Stimulated activated CD8-positive, alpha-beta memory T cell treated with anti-CD3 and anti-CD28 coated beads, Interleukin-4, amount 100 ng/mL, for 48 hours (primary cell): Measurements from ENCODE around the gene CNIH2.
"Not testable (repeated sequence)": the region's sequence is repeated elsewhere in the genome, so short reads cannot be mapped to it uniquely, and the experiment has no call there.

Experiments
- DNase-seq: peaks from one replicate; pipeline ENCODE4 v3.0.0-alpha.2; 2020

The CNIH2 gene

DNA sequence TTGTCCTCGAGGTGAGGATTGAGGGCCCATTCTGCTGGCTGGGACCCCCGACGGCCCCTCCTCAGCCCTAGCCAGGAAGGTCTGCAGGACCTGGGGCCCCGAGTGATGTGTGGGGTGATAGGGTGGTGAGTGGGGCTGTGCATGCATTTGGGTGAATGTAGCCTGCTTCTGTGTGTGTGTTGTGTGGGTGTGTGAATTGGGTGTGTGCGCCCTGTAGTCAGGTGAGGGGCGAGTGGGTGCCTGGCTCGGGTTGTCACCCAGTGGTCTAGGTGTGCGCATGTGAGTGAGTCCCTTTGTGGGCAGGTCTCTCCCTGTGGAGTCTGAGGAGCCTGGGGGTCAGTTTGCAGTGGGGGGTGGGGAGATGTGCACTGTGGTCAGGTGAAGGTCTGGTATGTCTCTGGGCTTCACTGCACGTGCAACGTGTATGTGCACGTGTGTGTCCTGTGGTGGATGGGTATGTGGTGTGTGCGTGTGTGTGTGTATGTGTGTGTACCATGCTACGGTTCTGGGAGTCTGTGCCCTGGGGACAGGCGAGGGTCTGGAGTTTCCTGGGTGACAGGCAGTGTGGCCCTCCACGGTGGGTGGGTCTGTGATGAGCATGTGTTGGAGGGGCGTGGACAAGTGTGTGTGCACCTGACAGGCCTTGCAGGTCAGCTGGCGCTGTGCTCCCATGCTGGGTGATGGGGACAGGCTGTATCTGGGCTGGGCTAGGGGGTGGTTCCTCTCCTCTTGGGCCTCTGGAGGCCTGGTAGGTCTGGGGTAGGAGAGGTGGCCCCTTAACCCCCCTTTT is 14.8 kb downstream of the CNIH2 start:
- no peak for DNase-seq

- no peak for DNase-seq
Measured at GRCh38 chr11:66293352-66293751, 15.4 kb downstream of the CNIH2 start.

GRCh38 chr11:66293777-66294625 is 16.0 kb downstream of the CNIH2 start:
- DNase-seq = no peak

GRCh38 chr11:66294626-66295620 is 16.9 kb downstream of the CNIH2 start:
- no peak for DNase-seq

- no peak for DNase-seq
Measured at GRCh38 chr11:66297610-66298009, 19.6 kb downstream of the CNIH2 start.

GRCh38 chr11:66299186-66299585 is 21.2 kb downstream of the CNIH2 start:
- DNase-seq = no peak

DNA sequence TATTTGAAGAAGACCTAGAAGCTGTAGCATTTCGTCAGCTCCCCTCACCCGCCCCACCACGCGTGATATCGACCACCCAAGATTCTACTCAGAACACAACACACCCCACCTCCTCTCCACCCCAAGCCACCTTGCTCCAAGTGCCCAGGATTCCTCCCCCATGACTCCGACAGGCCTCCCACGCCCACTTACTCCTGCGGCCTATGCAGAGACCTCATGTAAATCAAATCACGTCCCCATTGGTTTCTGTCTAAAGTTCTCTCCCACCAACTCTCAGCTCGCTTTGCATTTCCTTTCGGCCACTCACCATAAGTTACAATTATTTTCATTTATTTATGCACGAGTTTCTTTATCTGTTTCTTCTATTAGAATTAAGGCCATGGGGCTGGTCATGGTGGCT is 24.7 kb downstream of the CNIH2 start:
- no peak for DNase-seq

GRCh38 chr11:66309475-66309874 is 31.5 kb downstream of the CNIH2 start:
- DNase-seq = no peak

- DNase-seq = no peak
Measured at GRCh38 chr11:66310324-66310723, 32.3 kb downstream of the CNIH2 start.

- not testable (repeated sequence) for DNase-seq
Measured at GRCh38 chr11:66310803-66311440, 32.9 kb downstream of the CNIH2 start.

GRCh38 chr11:66311470-66311964 is 33.5 kb downstream of the CNIH2 start:
- DNase-seq = no peak

DNA sequence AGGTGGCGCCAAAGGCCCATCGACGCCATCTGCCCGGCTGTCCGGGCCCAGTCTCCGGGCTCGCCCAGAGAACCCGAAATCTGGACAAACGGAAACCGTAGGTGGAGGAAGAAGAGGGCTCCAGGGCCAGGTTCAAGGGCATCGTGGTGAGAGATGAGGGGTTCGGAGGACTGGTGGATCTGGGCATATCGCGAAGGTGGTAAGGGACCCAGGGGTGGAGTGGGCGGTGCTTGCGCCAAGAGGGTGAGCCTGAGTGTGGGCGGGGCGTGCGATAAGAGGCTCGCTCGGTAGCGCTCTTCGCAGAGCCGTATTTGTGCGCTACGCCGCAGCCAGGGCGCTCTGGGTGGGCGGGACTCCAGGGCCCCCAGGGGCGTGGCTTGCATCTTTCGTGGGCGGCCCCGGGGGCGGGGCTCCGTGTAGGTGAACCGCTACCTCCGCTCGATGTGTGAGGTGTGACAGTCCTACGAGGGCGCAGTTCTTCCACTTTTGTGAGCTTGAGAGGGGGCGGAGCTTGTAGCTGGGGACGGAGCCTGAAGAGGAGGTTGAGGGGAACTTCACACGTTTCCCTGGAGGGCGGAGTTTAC is 34.1 kb downstream of the CNIH2 start:
- peak; percentile 98 for DNase-seq

- DNase-seq = peak; percentile 99
Measured at GRCh38 chr11:66312549-66313320, 34.8 kb downstream of the CNIH2 start.

GRCh38 chr11:66313321-66314185 is 35.6 kb downstream of the CNIH2 start:
- no peak for DNase-seq

DNA sequence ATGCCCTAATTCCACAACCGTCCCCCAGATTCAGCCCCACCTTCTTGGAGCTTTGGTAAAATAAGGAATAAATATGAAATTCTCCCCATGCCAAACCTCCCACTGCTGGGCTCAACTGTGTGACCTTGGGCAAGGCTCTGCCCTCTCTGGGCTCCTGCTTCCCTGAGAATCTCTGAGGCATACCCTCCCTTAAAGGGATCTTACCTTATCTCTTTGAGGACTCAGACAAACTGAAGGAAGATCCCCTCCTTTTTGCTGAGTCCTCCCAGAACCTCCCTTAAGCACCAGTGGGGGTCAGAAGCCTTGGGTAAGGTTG is 36.2 kb downstream of the CNIH2 start:
- no peak for DNase-seq

GRCh38 chr11:66314561-66315497 is 36.9 kb downstream of the CNIH2 start:
- no peak for DNase-seq

DNA sequence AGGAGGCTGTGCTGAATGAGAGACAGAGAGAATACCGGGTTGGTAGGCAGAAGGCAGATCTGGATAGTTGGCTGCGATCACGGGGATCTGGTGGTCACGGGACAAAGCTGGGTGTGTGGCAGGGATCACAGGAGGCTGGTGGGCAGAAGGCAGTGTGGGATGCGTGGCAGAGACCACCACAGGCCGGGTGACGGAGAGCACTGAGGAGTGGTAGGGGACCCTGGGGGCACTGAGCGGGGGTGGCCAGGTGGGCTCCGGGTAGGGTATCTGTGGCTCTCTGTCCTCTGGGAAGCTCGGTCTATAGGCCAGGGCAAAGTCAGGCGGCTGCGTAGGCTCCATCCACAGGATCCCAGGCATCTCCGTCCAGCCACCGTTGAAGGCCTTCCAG is 37.5 kb downstream of the CNIH2 start:
- DNase-seq = no peak

GRCh38 chr11:66315921-66316811 is 38.2 kb downstream of the CNIH2 start:
- DNase-seq = peak; percentile 57
